GM18861 (cell line): ENCODE measurements around the gene UBXN7.
"Not testable (repeated sequence)": the region's sequence is repeated elsewhere in the genome, so short reads cannot be mapped to it uniquely, and the experiment has no call there.

Source experiments
- ATAC-seq: cut with Tn5 transposase; IDR thresholded peaks from one replicate; pipeline ENCODE4 v1.9.1; 2021; ENCODE audit not compliant: unreplicated experiment

The UBXN7 gene

GRCh38 chr3:196432137-196432879, at the start of gene UBXN7:
Gene UBXN7 (minus strand): TSS chr3:196432427. CDS start chr3:196432399, 28 bp downstream.
- peak; percentile 81 for ATAC-seq

- ATAC-seq: no peak
Observed at GRCh38 chr3:196477678-196478077, 45.5 kb upstream of the UBXN7 start.

- ATAC-seq: no peak
Observed at GRCh38 chr3:196472286-196472685, 40.1 kb upstream of the UBXN7 start.

GRCh38 chr3:196471551-196471950, 39.3 kb upstream of the UBXN7 start:
- ATAC-seq: no peak

- not testable (repeated sequence) for ATAC-seq
Observed at GRCh38 chr3:196470182-196470581, 38.0 kb upstream of the UBXN7 start.

GRCh38 chr3:196463804-196464203, 31.6 kb upstream of the UBXN7 start:
- no peak for ATAC-seq

- no peak for ATAC-seq
Observed at GRCh38 chr3:196463478-196463756, 31.2 kb upstream of the UBXN7 start.

GRCh38 chr3:196462680-196463477, 30.7 kb upstream of the UBXN7 start:
- not testable (repeated sequence) for ATAC-seq

GRCh38 chr3:196458063-196458462, 25.8 kb upstream of the UBXN7 start:
- no peak for ATAC-seq

- ATAC-seq: not testable (repeated sequence)
Observed at GRCh38 chr3:196457470-196457869, 25.2 kb upstream of the UBXN7 start.

GRCh38 chr3:196454935-196455334, 22.7 kb upstream of the UBXN7 start:
- no peak for ATAC-seq

- not testable (repeated sequence) for ATAC-seq
Observed at GRCh38 chr3:196445391-196445790, 13.2 kb upstream of the UBXN7 start.

- ATAC-seq: no peak
Observed at GRCh38 chr3:196444500-196444894, 12.3 kb upstream of the UBXN7 start.

- ATAC-seq: no peak
Observed at GRCh38 chr3:196440696-196441095, 8.5 kb upstream of the UBXN7 start.

- ATAC-seq: no peak
Observed at GRCh38 chr3:196440041-196440537, 7.9 kb upstream of the UBXN7 start.

- ATAC-seq: no peak
Observed at GRCh38 chr3:196431181-196432136, 768 bp downstream of the UBXN7 start.

- ATAC-seq: no peak
Observed at GRCh38 chr3:196428041-196428440, 4.2 kb downstream of the UBXN7 start.

- not testable (repeated sequence) for ATAC-seq
Observed at GRCh38 chr3:196424421-196424820, 7.8 kb downstream of the UBXN7 start.

- ATAC-seq: no peak
Observed at GRCh38 chr3:196423044-196423781, 9.0 kb downstream of the UBXN7 start.

GRCh38 chr3:196421668-196422067, 10.6 kb downstream of the UBXN7 start:
- not testable (repeated sequence) for ATAC-seq
